Esophagus (tissue), 2 donors: ENCODE data around the gene PREP. TPM values are rescaled to one million over a fixed set of nuclear protein-coding genes. Genes with fewer than 3 reads are reported as not detected.
A peak's percentile ranks its signal among the peaks of the same experiment; 100 is the strongest.
"Not testable (repeated sequence)": the region's sequence is repeated elsewhere in the genome, so short reads cannot be mapped to it uniquely, and the experiment has no call there.

ENCODE experiments used
- H3K27ac ChIP-seq, 2 donors: one replicate each; pipeline ENCODE4 v1.5.1; 2013; ENCODE audit warnings: low read depth in 2 of 2, mild to moderate bottlenecking in 2 of 2, inconsistent platforms in 1 of 2, low read length in 1 of 2, moderate library complexity in 1 of 2
- H3K27me3 ChIP-seq, 2 donors: one replicate each; pipeline ENCODE4 v1.6.1; 2013; ENCODE audit warnings: low read length in 2 of 2, control low read depth in 1 of 2, mild to moderate bottlenecking in 1 of 2; ENCODE audit not compliant: insufficient read depth in 2 of 2, control insufficient read depth in 1 of 2
- H3K36me3 ChIP-seq, 2 donors: one replicate each; pipeline ENCODE4 v1.6.1; 2013; ENCODE audit warnings: low read length in 1 of 2; ENCODE audit not compliant: control insufficient read depth in 2 of 2, insufficient read depth in 2 of 2
- H3K4me1 ChIP-seq, 2 donors: one replicate each; pipeline ENCODE4 v1.6.1; 2013; ENCODE audit warnings: low read length in 1 of 2; ENCODE audit not compliant: control insufficient read depth in 2 of 2, insufficient read depth in 2 of 2
- H3K4me3 ChIP-seq, 2 donors: one replicate each; pipeline ENCODE4 v1.5.1; 2013; ENCODE audit warnings: low read length in 2 of 2, mild to moderate bottlenecking in 2 of 2, low read depth in 1 of 2, moderate library complexity in 1 of 2
- H3K9me3 ChIP-seq, 2 donors: one replicate each; pipeline ENCODE4 v1.6.1; 2013; ENCODE audit warnings: mild to moderate bottlenecking in 2 of 2, low read depth in 1 of 2, low read length in 1 of 2, moderate library complexity in 1 of 2; ENCODE audit not compliant: control insufficient read depth in 2 of 2, insufficient read depth in 1 of 2
- WGBS, 2 donors: extraction: QIAGEN DNeasy Blood & Tissue Kit; methylation state at CpG; one replicate each; pipeline ENCODE4 v1.1.7; 2013; 5-methylcytosine and 5-hydroxymethylcytosine counted together
- polyA plus RNA-seq, 2 donors: library from polyadenylated mRNA; stranded (reverse); fragments of 200-250 nt; gene quantifications; one replicate each; pipeline ENCODE4 v1.2.3, GENCODE V29; 2013
- donor health status: healthy with polysubstance abuse.
- donor health status: Bipolar disorder and iron deficiency.

Gene PREP
- polyA plus RNA-seq, 2 donors = 11.2 to 17.4 TPM

DNA sequence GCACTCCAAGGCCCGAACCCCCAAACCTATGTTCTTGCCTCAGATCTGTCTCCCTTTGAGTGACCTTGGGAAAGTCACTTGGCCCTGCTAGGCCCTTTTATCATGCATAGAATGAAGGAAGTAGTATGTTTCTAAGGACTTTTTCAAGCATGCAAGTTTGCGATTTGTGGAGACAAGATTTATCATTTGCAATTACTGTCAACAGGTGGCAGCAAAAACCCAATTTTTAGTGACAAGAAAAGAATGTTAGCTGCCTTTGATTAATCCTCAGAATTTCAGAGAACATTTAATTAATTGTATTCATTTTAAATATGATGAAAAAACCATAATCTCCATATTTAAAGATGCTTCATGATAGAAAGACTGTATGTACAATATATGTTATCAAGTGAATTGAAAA lies 28.3 kb upstream of the PREP start:
- no peaks in the 10 kb centered on the region for H3K4me1 ChIP-seq
- H3K27ac ChIP-seq = no peak overlapping the region
- H3K4me3 ChIP-seq = no peak overlapping the region
- no peaks in the 10 kb centered on the region for H3K36me3 ChIP-seq
- no peaks in the 10 kb centered on the region for H3K27me3 ChIP-seq
- H3K9me3 ChIP-seq = no peaks in the 10 kb centered on the region
- 24 to 32% methylated on average over 2 of the region's 2 CpGs for WGBS, 2 donors

DNA sequence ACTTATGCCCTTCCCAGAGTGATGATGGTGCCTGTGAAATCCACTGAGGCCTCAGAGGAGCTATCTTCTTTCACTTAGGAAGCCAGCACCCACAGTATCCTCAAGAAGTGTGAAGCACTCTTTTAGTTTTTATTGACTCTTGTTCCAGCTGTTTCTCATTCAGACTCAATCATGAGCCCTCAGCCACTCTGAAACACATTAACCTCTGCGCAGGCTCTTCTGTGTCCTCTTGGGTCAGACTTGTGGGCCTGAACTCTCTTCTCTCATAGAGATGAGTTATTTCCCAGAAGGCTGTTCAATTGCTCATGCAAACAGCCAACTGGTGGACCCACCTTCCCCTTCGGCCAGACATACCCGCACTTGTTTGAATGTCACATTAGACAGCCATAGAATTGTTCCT lies 27.8 kb upstream of the PREP start:
- Histone ChIP-seq H3K27me3 (no peaks in the 10 kb centered on the region), H3K9me3 (no peaks in the 10 kb centered on the region), H3K27ac (no peak overlapping the region), H3K4me3 (no peak overlapping the region), H3K36me3 (no peaks in the 10 kb centered on the region), H3K4me1 (no peaks in the 10 kb centered on the region)
- WGBS, 2 donors = 88 to 95% methylated on average over 3 of the region's 3 CpGs

- no peaks in the 10 kb centered on the region for H3K9me3 ChIP-seq
- no peak overlapping the region for H3K27ac ChIP-seq
- no peaks in the 10 kb centered on the region for H3K27me3 ChIP-seq
- no peaks in the 10 kb centered on the region for H3K36me3 ChIP-seq
- no peaks in the 10 kb centered on the region for H3K4me1 ChIP-seq
- H3K4me3 ChIP-seq = no peak overlapping the region
- 71 to 73% methylated on average over 4 of the region's 4 CpGs for WGBS, 2 donors
Measured at GRCh38 chr6:105429676-105430075, 26.8 kb upstream of the PREP start.

GRCh38 chr6:105428342-105428957 lies 25.6 kb upstream of the PREP start:
- Histone ChIP-seq H3K27me3 (no peaks in the 10 kb centered on the region), H3K9me3 (no peaks in the 10 kb centered on the region), H3K27ac (peak overlapping the region; percentile 57 to 67), H3K36me3 (no peaks in the 10 kb centered on the region), H3K4me1 (no peaks in the 10 kb centered on the region), H3K4me3 (no peak overlapping the region)
- WGBS, 2 donors = 55% methylated on average over 5 of the region's 5 CpGs

DNA sequence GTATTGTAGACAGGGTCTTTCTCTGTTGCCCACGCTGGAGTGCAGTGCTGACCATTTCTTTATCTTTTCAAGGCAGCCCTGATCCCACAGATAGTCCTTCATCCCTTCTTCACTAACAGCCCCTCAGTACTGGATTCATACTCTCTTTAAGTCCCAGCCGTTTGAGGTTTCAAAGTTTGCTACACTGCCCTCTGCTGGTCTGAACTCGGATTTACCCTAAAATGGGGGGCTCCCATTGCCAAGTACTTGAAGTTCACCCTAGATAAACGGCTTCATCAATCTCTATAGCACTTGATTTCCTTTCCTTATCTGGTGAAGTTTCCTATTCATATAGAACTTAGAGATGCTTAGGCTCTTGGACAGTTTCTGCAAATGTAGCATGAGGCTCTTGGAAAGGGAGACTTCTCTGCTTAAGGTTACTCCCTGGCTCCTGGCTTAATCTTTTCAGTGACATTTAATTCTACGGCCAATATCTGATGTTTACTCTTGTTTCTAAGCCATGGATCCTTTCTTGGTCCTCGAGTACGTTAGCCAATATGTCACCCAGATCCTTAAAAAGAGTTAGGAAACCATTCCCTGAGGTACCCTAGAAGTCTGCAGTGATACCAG lies 21.4 kb upstream of the PREP start:
- WGBS, 2 donors = 10 to 15% methylated on average over 7 of the region's 7 CpGs
- no peaks in the 10 kb centered on the region for H3K4me1 ChIP-seq
- no peaks in the 10 kb centered on the region for H3K9me3 ChIP-seq
- H3K27me3 ChIP-seq = no peaks in the 10 kb centered on the region
- no peaks in the 10 kb centered on the region for H3K36me3 ChIP-seq
- H3K4me3 ChIP-seq = no peak overlapping the region
- H3K27ac ChIP-seq = no peak overlapping the region

GRCh38 chr6:105416971-105417370 lies 14.1 kb upstream of the PREP start:
- not testable (repeated sequence) for H3K27me3 ChIP-seq, H3K36me3 ChIP-seq, H3K4me3 ChIP-seq, H3K9me3 ChIP-seq, H3K27ac ChIP-seq, H3K4me1 ChIP-seq
- WGBS, 2 donors = 94 to 98% methylated on average over 2 of the region's 2 CpGs

DNA sequence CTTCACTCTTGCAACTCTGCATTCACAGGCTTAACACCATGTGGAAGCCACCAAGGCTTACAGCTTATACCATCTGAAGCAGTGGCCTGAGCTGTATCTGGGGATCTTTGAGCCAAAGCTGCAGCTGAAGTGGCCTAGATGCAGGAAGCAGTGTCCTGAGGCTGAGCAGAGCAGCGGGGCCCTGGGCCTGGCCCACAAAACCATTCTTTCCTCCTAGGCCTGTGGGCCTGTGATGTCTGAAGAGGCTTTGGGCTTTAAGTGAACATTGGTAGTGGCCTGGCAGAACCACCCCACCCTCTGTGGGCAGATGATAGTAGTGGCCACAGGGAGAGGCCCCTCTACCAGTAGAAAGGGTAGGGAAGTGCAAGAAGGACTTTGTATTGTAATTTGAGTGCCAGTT lies 6.9 kb upstream of the PREP start:
- peaks cover 0 to 3% of the 10 kb centered on the region in 2 donors for H3K9me3 ChIP-seq
- 93 to 94% methylated on average over 1 of the region's 1 CpG for WGBS, 2 donors
- H3K27me3 ChIP-seq = peaks cover 0 to 4% of the 10 kb centered on the region in 2 donors
- H3K4me1 ChIP-seq = no peaks in the 10 kb centered on the region
- no peaks in the 10 kb centered on the region for H3K36me3 ChIP-seq
- H3K27ac ChIP-seq = no peak overlapping the region
- no peak overlapping the region for H3K4me3 ChIP-seq

DNA sequence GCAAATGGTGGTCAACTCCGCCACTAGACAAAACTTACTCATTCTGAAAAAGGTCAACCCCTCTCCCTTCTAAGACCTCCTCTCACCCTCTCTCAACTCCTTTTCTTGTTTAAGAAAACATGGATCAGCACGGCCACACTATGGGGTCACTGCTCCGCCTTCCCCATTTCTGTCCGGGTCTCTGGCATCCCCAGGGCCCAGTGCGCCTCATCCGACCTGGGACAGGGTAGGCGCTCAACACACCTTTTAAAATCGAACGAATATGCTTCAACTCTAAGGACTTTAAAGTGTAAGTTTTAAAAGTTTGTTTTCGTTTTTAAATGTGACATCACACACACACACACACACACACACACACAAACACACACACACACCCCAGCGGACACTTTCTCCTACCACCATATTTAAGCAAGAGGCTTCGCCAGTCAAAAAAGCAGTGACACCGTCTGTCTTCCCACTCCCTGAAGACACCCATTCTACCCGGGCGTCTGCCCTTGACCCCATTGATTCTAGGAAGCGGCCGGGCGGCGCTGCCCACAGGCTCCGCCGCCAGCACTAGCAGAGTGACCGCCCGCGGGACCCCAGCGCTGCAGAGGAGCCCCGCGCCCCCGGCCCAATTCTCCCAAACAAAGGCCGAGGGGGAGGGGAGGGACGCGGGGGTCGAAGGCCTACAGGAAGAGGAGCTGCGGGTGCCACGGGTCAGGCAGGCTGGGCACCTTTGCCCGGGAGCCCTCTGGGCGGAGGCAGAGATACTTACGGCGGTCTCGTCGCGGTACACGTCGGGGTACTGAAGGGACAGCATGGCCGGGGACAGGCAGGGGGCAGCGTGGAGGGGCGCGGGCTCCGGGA lies 568 bp downstream of the PREP start:
- no peaks in the 10 kb centered on the region for H3K27me3 ChIP-seq
- peaks cover 0 to 4% of the 10 kb centered on the region in 2 donors for H3K4me1 ChIP-seq
- H3K27ac ChIP-seq = peak overlapping the region; percentile 73 to 87
- H3K36me3 ChIP-seq = no peaks in the 10 kb centered on the region
- WGBS, 2 donors = 5% methylated on average over 48 of the region's 48 CpGs
- peak overlapping the region; percentile 85 to 99 for H3K4me3 ChIP-seq
- H3K9me3 ChIP-seq = no peaks in the 10 kb centered on the region

- H3K4me1 ChIP-seq = peaks cover 0 to 4% of the 10 kb centered on the region in 2 donors
- peak overlapping the region; percentile 85 to 99 for H3K4me3 ChIP-seq
Measured at GRCh38 chr6:105401247-105402089, 1.4 kb downstream of the PREP start.

More at GRCh38 chr6:105401247-105402089, 1.4 kb downstream of the PREP start:
- H3K9me3 ChIP-seq = no peaks in the 10 kb centered on the region
- H3K27me3 ChIP-seq = no peaks in the 10 kb centered on the region
- H3K36me3 ChIP-seq = no peaks in the 10 kb centered on the region
- no peak overlapping the region for H3K27ac ChIP-seq
- WGBS, 2 donors = 56 to 62% methylated on average over 8 of the region's 8 CpGs
